SU-DHL-6 (cell line): Measurements from ENCODE around the gene PTPRN2.

Experiments used
- H2AFZ ChIP-seq: fragments of 200-600 bp; sonication (generic); 2 replicates; pipeline ENCODE4 v1.6.1; 2014; ENCODE audit warnings: low read depth, mild to moderate bottlenecking, moderate library complexity, mixed read lengths, antibody characterized with exemption, low read length; ENCODE audit not compliant: severe bottlenecking
- H3F3A ChIP-seq: fragments of 200-600 bp; shearing (Covaris generic); 2 replicates; pipeline ENCODE4 v1.6.0; 2016; ENCODE audit warnings: antibody characterized with exemption, mild to moderate bottlenecking; ENCODE audit not compliant: insufficient read depth
- H3K27ac ChIP-seq: fragments of 200-600 bp; sonication (generic); 2 replicates; pipeline ENCODE4 v1.5.1; 2016; ENCODE audit warnings: low read depth, mild to moderate bottlenecking, low read length, moderate library complexity, mixed read lengths
- H3K27me3 ChIP-seq: fragments of 200-600 bp; sonication (generic), shearing (Covaris generic); 2 replicates; pipeline ENCODE4 v1.6.0; 2014; ENCODE audit warnings: mild to moderate bottlenecking, low read length
- H3K36me3 ChIP-seq: fragments of 200-600 bp; sonication (generic); 2 replicates; pipeline ENCODE4 v1.6.1; 2014; ENCODE audit warnings: mild to moderate bottlenecking, low read length, mixed read lengths
- H3K4me2 ChIP-seq: fragments of 300-600, 200-600 bp; shearing (Covaris generic), sonication (generic); 2 replicates; pipeline ENCODE4 v1.6.0; 2014; ENCODE audit warnings: low read length, low read depth, mild to moderate bottlenecking; ENCODE audit not compliant: poor library complexity, severe bottlenecking
- H3K4me3 ChIP-seq: fragments of 200-600 bp; sonication (generic); 2 replicates; pipeline ENCODE4 v1.5.1; 2014; ENCODE audit warnings: antibody characterized with exemption, low read length, mild to moderate bottlenecking, mixed read lengths; ENCODE audit not compliant: insufficient read depth, poor library complexity, severe bottlenecking
- H3K79me2 ChIP-seq: fragments of 200-600 bp; sonication (generic); 2 replicates; pipeline ENCODE4 v1.6.1; 2014; ENCODE audit warnings: mild to moderate bottlenecking, low read length, moderate library complexity; ENCODE audit not compliant: insufficient read depth
- H3K9ac ChIP-seq: fragments of 200-600 bp; sonication (generic); 2 replicates; pipeline ENCODE4 v1.7.0; 2014; ENCODE audit warnings: mild to moderate bottlenecking, low read length
- H3K9me2 ChIP-seq: fragments of 200-600 bp; sonication (generic); replicated peaks from 2 replicates; pipeline ENCODE4 v1.6.1; 2014; ENCODE audit warnings: low read length; ENCODE audit not compliant: insufficient read depth
- H3K9me3 ChIP-seq: fragments of 200-600 bp; sonication (generic); 2 replicates; pipeline ENCODE4 v1.6.1; 2014; ENCODE audit warnings: low read length, mixed read lengths; ENCODE audit not compliant: insufficient read depth
- H4K20me1 ChIP-seq: fragments of 200-600 bp; sonication (generic); 2 replicates; pipeline ENCODE4 v1.6.1; 2014; ENCODE audit warnings: low read depth, mild to moderate bottlenecking, antibody characterized with exemption, low read length, moderate library complexity, mixed read lengths
- EZH2phosphoT487 ChIP-seq: fragments of 200-600 bp; sonication (generic), shearing (Covaris generic); conservative IDR thresholded peaks from 2 replicates; pipeline ENCODE4 v1.6.1; 2018; ENCODE audit warnings: mild to moderate bottlenecking, antibody characterized with exemption, low read length, moderate library complexity, mixed read lengths
- TF ChIP-seq, protein P1 (sequence below): fragments of 200-600 bp; sonication (generic); IDR thresholded peaks from one replicate; pipeline ENCODE4 v1.5.1; 2017; ENCODE audit warnings: antibody characterized with exemption, mild to moderate bottlenecking, low read length, moderate library complexity; ENCODE audit not compliant: insufficient read depth, poor library complexity, severe bottlenecking

The PTPRN2 gene

DNA sequence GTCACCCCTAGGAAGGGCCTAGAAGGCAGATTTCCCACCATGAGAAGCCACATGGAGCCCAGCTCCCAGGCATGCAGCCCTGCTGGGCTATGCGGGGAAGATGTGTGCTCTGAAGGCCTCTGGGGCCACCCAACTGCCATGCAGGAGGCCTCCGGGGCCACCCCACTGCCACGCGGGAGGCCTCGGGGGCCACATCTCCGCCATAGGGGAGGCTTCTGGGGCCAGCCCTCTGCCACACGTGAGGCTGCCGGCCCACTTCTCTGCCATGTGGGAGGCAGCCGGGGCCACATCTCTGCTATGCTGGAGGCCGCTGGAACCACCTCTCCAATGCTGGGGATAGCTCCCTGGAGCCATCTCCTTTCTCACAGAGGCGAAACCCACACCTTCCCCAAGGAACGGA is 799.0 kb downstream of the PTPRN2 start:
- no peak overlapping the region for H3K4me2 ChIP-seq
- no peaks in the 10 kb centered on the region for H3K9me2 ChIP-seq
- no peaks in the 10 kb centered on the region for H3K79me2 ChIP-seq
- H3K27ac ChIP-seq: no peak overlapping the region
- H4K20me1 ChIP-seq: no peaks in the 10 kb centered on the region
- H3K4me3 ChIP-seq: no peak overlapping the region
- H3K27me3 ChIP-seq: no peaks in the 10 kb centered on the region
- H2AFZ ChIP-seq: no peak overlapping the region
- no peaks in the 10 kb centered on the region for H3K9me3 ChIP-seq
- no peaks in the 10 kb centered on the region for H3F3A ChIP-seq
- H3K36me3 ChIP-seq: no peaks in the 10 kb centered on the region
- TF ChIP-seq, protein P1, sequence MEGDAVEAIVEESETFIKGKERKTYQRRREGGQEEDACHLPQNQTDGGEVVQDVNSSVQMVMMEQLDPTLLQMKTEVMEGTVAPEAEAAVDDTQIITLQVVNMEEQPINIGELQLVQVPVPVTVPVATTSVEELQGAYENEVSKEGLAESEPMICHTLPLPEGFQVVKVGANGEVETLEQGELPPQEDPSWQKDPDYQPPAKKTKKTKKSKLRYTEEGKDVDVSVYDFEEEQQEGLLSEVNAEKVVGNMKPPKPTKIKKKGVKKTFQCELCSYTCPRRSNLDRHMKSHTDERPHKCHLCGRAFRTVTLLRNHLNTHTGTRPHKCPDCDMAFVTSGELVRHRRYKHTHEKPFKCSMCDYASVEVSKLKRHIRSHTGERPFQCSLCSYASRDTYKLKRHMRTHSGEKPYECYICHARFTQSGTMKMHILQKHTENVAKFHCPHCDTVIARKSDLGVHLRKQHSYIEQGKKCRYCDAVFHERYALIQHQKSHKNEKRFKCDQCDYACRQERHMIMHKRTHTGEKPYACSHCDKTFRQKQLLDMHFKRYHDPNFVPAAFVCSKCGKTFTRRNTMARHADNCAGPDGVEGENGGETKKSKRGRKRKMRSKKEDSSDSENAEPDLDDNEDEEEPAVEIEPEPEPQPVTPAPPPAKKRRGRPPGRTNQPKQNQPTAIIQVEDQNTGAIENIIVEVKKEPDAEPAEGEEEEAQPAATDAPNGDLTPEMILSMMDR: no peak
- TF ChIP-seq EZH2phosphoT487: no peak
- H3K9ac ChIP-seq: no peak overlapping the region

DNA sequence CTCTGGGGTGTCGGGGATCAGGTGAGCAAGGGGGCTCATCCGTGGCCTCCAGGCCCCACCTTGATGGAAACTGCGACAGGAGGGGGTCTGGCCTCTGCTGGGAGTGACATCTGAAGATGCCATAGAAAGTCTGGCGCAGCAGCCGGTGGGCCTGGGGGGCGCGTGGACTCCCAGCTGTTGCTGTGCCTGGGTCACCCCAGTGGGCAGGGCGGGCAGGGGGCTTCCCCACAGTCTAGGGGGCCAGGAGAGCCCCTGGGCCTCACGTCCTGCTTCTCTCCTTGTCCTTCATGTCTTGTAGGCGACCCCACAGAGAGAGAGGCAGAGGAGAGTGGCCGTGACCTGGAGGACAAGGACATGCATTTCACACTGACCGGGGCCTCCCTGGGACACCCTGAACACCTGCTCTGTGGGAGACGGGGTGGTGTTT is 800.3 kb downstream of the PTPRN2 start:
- TF ChIP-seq, protein P1: no peak
- TF ChIP-seq EZH2phosphoT487: no peak
- H3K27ac ChIP-seq: no peak overlapping the region
- no peak overlapping the region for H3K4me2 ChIP-seq
- H3K9me3 ChIP-seq: no peaks in the 10 kb centered on the region
- H3K4me3 ChIP-seq: no peak overlapping the region
- no peak overlapping the region for H2AFZ ChIP-seq
- H3K9me2 ChIP-seq: no peaks in the 10 kb centered on the region
- H3K36me3 ChIP-seq: no peaks in the 10 kb centered on the region
- H3K9ac ChIP-seq: no peak overlapping the region
- H3K27me3 ChIP-seq: no peaks in the 10 kb centered on the region
- no peaks in the 10 kb centered on the region for H4K20me1 ChIP-seq
- H3F3A ChIP-seq: no peaks in the 10 kb centered on the region
- H3K79me2 ChIP-seq: no peaks in the 10 kb centered on the region

DNA sequence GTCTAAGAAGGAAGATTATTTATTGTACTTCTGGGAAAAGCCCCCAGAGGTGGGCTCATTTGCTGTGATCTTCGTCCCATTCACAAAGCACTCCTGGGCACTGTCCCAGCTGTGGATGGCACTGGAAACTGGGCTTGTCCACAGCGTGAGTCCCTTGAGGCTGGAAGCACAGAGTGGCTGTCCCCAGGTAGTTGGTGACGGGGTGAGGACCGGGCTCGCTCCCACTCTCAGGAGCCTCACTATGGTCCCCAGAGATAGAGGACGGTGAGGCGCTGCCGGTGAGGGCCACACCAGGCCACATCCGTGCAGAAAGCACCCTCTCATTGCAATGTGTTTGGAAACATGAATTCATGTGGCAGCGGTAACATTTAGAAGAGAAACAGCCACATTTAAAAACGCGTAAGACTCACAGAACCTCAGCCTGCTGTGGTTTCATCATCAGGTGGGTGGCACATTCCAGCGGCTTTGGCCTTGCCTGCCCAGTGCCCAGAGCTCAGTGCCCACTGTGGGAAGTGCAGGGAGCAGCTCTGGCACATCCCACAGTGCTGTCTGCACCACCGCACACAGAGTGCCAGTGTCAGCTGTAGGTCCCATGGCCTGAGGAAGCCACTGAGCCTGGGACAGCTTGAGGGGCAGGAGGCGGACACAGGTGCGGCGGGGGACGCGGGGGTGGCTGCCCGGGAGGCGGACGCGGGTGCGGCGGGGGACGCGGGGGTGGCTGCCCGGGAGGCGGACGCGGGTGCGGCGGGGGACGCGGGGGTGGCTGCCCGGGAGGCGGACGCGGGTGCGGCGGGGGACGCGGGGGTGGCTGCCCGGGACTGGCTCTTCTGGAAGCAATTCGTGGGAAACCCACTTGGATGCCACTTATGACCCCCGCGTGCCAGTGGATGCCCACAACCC is 801.0 kb downstream of the PTPRN2 start:
- no peaks in the 10 kb centered on the region for H4K20me1 ChIP-seq
- H3K27me3 ChIP-seq: no peaks in the 10 kb centered on the region
- H3K9me3 ChIP-seq: no peaks in the 10 kb centered on the region
- TF ChIP-seq EZH2phosphoT487: no peak
- TF ChIP-seq, protein P1: no peak
- no peak overlapping the region for H2AFZ ChIP-seq
- no peak overlapping the region for H3K4me2 ChIP-seq
- no peak overlapping the region for H3K4me3 ChIP-seq
- no peak overlapping the region for H3K27ac ChIP-seq
- H3K36me3 ChIP-seq: no peaks in the 10 kb centered on the region
- H3K9me2 ChIP-seq: no peaks in the 10 kb centered on the region
- H3F3A ChIP-seq: no peaks in the 10 kb centered on the region
- H3K9ac ChIP-seq: no peak overlapping the region
- no peaks in the 10 kb centered on the region for H3K79me2 ChIP-seq
